ENCODE results near the gene CCNB1.
"Not testable (repeated sequence)": the region's sequence is repeated elsewhere in the genome, so short reads cannot be mapped to it uniquely, and the experiment has no call there.

CCNB1 gene

DNA sequence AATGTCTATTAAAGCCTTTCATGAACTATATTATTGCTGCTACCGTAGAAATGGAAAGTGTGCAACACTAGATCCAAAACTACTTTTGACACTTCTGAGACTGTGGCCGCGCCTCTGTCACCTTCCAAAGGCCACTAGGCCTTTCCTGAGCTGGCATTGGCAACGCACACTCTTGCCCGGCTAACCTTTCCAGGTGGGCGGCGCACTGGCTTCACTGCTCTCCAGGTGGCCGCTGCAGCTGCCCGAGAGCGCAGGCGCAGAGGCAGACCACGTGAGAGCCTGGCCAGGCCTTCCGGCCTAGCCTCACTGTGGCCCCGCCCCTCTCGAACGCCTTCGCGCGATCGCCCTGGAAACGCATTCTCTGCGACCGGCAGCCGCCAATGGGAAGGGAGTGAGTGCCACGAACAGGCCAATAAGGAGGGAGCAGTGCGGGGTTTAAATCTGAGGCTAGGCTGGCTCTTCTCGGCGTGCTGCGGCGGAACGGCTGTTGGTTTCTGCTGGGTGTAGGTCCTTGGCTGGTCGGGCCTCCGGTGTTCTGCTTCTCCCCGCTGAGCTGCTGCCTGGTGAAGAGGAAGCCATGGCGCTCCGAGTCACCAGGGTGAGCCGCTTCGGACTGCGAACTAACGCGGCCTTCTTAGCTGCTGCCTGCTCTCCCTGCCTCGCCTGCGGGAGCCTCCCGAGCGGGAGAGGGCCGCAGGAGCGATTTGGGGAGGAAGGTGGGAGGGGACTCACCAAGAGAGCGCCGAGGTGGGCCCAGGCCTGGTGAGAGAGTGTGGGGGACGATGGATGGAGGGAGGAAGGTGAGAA lies at the start of gene CCNB1:
CCNB1 (plus strand) TSS at position 465 of the 807 bp plus-strand sequence; CDS start at position 578, 113 bp downstream.
- DNase-seq: peak; percentile 96 to 97

DNA sequence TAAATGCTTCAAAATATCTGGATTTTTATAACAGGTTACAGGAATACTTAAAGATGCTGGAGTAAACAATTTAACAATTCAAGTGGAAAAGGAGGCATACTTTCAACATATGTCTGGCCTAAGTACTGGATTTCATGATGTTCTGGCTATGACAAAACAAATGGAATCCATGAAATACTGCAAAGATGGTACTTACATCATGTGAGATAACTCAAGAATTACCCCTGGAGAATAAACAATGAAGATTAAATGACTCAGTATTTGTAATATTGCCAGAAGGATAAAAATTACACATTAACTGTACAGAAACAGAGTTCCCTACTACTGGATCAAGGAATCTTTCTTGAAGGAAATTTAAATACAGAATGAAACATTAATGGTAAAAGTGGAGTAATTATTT lies 37.5 kb upstream of the CCNB1 start:
- DNase-seq: no peak

DNA sequence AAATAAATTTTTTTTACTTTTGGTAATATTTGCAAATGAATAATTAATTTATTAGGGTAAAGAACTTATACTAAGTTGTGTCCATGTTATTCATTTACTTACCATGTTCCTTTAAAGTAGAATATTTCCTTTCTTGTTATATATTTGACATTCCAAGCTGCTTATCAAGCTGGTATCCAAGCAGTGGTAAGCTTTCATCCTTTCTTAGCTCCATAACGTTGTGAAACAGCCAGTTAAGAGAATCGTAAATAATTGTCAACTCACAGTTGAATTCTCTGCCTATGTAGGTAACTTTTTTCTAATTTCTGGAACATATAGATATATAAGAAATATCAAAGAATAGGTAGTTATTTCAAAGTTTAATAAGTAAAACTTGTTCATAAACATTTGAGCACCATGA lies 36.7 kb upstream of the CCNB1 start:
- DNase-seq: no peak

DNA sequence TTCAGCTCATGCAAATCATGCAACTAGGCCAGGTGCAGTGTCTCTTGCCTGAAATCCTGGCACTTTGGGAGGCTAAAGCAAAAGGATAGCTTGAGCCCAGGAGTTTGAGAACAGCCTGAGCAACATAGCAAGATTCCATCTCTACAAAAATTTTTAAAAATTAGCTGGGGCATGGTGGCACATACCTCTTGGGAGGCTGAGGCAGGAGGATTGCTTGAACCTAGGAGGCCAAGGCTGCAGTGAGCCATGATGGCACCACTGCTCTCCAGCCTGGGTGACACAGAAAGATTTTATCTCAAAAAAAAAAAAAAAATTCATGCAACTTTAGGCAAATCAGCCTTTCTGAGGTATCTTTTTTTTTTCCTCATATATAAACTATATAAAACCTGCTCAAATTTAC lies 35.6 kb upstream of the CCNB1 start:
- no peak for DNase-seq

DNA sequence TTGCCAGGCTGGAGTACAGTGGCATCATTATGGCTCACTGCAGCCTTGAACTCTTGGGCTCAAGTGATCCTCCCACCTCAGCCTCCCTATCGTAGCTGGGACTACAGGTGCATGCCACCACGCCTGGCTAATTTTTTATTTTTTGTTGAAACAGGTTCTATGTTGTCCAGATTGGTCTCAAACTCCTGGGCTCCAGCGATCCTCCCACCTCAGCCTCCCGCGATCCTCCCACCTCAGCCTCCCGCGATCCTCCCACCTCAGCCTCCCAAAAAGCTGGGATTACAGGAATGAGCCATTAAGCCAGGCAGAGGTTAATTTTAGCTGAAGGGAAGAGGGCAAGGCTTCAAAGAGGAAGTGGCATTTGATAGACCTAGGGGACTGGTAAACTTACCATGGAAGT lies 32.8 kb upstream of the CCNB1 start:
- no peak for DNase-seq

DNA sequence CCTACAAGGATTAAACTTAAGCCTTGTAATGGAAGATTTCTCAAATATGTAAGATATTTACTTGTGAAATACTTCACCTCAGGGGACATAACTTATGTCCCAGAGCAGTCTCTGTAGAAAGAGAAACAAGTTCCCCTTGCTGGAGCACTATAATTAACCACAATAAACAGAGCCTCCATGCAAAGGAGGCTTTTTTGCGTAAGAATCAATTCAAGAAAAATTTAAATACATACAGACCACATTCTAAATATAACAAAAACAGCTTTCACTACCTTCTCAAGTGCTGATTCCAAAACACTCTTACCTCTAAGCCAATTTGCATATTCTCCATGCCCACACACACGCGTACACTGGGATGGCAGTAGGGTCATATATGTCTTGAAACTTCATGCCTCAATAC lies 30.7 kb upstream of the CCNB1 start:
- DNase-seq: no peak

DNA sequence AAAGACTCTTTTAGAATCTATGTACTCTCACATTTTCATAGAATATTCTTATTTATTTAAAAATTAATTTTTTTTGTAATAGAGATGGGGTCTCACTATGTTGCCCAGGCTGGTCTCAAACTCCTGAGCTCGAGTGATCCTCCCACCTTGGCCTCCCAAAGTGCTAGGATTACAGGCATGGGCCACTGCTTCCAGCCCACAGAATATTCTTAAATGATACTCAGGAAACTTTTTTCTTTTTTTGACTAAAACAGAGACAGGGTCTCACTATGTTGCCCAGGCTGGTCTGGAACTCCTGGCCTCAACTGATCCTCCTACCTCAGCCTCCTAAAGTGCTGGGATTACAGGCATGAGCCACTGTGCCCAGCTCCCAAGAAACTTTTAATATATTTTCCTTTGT lies 29.7 kb upstream of the CCNB1 start:
- DNase-seq: not testable (repeated sequence)

DNA sequence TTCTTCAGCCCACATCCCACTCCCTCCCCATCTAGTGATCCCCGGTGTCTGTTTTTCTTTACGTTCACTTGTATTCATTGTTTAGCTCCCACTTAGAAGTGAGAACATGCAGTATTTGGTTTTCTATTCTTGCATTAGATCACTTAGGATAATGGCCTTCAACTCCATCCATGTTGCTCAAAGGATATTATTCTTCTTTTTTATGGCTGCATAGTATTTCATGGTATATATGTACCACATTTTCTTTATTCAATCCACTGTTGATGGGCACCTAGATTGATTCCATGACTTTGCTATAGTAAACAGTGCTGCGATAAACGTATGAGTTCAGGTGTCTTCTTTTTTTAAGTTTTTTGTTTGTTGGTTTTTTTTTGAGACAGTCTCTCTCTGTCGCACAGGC lies 29.1 kb upstream of the CCNB1 start:
- no peak for DNase-seq

DNA sequence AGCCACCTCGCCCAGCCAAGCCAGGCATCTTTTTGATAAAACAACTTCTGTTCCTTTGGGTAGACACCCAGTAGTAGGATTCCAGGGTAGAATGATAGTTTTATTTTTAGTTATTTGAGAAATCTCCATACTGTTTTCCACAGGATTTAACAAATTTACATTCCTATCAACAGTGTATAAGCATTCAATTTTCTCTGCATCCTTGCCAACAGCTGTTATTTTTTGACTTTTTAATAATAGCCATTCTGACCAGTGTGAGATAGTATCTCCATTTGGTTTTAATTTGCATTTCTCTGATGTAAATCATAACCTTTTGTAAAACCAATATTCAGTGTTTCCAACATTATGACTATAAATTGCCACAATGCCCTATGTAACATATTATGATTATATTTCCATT lies 28.2 kb upstream of the CCNB1 start:
- DNase-seq: no peak

DNA sequence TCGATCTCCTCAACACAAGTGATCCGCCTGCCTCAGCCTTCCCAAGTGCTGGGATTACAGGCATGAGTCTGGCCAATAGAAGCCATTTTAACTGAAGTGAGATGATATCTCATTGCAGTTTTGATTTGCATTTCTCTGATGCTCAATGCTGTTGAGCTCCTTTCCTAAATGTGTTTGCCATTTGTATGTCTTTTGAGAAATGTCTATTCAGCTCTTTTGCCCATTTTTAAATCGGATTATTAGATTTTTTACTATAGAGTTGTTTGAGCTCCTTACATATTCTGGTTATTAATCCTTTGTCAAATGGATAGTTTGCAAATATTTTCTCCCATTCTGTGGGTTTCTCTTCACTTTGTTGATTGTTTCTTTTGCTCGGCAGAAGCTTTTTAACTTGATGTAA lies 26.7 kb upstream of the CCNB1 start:
- not testable (repeated sequence) for DNase-seq

DNA sequence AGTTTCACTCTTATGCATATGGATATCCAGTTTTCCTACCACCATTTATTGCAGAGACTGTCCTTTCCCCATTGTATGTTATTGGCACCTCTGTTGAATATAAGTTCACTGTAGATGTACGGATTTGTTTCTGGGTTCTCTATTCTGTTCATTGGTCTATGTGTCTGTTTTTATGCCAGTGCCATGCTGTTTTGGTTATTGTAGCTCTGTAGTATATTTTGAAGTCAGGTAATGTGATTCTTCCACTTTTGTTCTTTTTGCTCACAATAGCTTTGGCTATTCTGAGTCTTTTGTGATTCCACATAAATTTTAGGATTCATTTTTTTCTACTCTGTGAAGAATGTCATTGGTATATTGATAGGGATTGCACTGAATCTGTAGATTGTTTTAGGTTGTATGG lies 26.1 kb upstream of the CCNB1 start:
- no peak for DNase-seq

DNA sequence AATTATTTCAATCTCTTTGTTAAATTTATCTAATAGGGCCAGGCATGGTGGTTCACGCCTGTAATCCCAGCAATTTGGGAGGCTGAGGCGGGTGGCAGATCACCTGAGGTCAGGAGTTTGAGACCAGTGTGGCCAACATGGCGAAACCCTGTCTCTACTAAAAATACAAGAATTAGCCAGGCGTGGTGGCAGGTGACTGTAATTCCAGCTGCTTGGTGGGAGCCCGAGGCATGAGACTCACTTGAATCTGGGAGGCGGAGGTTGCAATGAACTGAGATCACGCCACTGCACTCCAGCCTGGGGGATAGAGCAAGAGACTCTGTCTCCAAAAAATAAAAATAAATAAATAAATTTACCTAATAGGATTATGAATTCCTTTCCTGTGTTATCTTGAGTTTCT lies 18.4 kb upstream of the CCNB1 start:
- not testable (repeated sequence) for DNase-seq

DNA sequence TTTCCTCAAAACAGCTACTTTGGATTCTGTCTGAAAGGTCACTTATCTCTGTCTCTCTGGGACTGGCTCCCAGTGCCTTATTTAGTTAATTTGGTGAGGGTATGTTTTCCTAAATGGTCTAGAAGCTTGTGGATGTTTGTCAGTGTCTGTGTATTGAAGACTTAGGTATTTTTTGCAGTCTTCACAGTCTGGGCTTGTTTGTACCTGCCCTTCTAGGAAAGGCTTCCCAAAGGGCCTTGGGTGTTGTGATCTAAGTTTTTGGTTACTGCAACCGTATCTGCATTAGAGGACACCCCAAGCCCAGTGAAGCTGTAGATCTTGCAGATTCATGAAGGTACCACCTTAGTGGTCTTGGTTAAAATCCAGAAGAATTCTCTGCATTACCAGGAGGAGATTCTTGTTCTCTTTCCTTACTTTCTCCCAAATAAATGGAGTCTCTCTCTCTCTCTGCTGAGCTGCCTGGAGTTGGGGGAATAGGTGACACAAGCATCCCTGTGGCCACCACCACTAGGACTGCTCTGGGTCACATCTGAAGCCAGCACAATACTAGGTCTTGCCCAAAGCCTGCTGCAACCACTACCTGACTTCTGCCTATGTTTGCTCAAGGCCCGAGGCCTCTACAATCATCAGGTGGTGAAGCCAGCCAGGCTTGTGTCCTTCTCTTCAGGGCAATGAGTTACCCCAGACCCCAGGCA lies 17.8 kb upstream of the CCNB1 start:
- no peak for DNase-seq

DNA sequence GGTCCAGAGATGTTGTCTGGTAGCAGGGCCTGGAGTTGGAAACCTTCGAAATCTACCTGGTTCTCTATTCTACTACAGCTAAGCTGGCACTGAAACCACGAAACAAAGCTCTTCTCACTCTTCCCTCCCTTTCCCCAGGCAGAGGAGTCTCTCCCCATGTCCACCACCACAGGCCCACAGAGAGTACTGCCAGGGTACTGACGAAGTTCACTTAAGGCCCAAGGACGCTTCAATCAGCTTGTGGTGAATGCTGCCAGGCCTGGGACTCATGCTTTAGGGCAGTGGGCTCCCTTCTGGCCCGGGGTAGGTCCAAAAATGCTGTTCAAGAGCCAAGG lies 17.3 kb upstream of the CCNB1 start:
- no peak for DNase-seq

DNA sequence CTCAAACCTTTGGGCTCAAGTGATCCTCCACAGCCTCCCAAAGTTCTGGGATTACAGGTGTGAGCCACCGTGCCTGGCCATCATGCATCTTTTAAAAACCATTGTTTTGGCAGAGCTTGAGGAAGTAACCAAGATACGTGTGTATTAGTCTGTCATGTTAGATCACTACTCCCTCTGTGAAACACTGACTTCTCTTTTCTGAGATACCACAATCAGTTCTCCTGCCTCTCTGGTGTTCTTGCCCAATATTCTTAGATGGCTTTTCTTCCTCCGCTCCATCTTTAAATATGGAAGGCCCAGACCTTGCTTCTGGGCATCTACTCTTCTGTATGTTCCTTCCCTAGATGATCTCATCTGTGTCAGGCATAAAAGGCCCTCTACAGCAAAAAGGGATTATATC lies 14.2 kb upstream of the CCNB1 start:
- DNase-seq: no peak

DNA sequence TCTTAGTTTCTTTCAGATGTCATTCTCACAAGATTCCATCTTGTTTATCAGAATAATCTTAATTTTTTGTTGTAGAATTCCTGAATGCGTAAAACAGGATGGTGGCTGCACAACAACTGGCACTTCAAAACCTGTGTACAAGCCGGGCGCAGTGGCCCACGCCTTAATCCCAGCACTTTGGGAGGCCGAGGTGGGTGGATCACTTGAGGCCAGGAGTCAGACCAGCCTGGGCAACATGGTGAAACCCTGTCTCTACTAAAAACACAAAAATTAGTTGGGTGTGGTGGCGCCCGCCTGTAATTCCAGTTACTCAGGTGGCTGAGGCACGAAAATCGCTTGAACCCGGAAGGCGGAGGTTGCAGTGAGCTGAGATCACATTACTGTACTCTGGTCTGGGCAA lies 10.5 kb upstream of the CCNB1 start:
- DNase-seq: no peak

DNA sequence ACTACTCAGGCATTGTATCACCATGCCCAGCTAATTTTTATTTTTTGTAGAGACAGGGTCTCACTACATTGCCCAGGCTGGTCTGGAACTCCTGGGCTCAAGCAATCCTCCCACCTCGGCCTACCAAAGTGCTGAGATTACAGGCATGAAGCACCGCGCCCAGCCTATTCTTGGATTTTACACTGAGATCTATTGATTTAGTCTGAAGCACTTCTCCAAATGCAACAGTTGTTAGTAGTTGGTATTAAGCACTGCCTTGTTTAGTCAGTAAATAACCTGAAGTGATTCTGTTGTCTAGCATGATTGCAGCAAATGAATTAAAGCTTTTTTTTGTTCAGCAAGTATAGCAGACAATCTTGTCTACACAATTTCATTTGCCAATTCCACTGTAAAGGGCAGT lies 8.9 kb upstream of the CCNB1 start:
- DNase-seq: no peak

DNA sequence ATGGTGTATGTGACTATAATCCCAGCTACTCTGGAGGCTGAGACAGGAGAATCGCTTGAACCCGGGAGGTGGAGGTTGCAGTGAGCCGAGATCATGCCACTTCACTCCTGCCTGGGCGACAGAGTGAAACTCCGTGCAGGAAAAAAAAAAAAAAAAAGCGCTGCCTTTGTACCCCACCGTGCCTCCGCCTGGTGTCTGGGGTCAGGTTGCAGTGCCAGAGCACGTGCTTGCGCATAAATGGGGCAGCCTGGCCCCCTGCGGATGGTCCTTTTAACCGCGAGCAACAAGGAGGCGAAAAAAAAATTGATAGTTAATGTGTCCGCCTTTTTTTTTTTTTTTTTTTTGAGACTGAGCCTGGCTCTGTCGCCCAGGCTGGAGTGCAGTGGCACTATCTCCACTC lies 6.3 kb upstream of the CCNB1 start:
- DNase-seq: no peak

DNA sequence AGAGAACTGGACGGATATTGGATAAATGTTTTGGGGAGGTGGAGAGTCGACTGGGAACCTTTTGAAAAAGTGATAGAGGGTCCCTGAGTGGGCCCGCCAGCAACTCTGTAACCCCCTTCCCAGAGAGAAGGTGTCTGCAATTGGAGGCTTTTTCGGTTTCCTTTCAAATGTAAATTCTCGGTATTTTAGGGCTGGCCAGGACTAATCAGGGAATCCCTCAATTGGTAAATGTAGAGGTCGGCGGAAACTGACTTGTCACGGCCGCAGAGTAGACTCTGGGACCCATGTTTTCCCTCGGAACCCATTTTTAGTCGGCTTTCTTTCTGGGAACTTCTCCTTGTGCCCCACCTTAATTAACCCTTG lies 524 bp downstream of the CCNB1 start:
- no peak for DNase-seq

DNA sequence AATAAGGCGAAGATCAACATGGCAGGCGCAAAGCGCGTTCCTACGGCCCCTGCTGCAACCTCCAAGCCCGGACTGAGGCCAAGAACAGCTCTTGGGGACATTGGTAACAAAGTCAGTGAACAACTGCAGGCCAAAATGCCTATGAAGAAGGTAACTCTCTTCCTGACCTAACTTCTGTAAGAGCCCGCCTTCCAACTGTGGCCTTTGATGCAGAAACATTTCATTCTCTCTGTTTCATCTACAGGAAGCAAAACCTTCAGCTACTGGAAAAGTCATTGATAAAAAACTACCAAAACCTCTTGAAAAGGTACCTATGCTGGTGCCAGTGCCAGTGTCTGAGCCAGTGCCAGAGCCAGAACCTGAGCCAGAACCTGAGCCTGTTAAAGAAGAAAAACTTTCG lies 979 bp downstream of the CCNB1 start:
- no peak for DNase-seq

DNA sequence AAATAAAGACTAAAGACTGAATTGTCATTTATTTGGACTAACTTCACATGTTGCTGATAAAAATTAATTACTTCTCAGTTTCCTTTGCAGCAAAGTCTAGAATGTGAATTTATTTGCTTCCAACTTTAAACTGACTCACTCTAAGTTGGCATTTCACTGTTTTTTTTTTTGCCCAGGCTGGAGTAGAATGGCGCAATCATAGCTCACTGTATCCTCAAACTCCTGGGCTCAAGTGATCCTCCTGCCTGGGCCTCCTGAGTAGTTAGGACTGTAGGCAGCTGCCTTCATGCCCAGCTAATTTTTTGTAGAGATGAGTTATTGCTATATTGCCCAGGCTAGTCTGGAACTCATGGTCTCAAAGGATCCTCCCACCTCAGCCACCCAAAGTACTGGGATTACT lies 3.5 kb downstream of the CCNB1 start:
- DNase-seq: no peak

DNA sequence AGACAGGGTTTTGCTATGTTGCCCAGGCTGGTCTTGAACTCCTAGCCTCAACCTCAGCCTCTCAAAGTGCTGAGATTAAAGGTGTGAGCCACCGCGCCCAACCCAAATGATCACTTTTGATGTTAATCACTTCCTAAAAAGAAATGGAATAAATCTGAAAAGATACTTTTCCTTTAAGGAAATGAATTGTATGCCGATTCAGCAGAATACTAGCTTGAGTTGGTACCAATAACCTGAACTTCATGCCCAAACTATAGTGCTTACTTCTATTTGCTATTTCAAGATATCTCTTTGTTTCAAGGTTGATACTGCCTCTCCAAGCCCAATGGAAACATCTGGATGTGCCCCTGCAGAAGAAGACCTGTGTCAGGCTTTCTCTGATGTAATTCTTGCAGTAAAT lies 4.0 kb downstream of the CCNB1 start:
- DNase-seq: no peak

DNA sequence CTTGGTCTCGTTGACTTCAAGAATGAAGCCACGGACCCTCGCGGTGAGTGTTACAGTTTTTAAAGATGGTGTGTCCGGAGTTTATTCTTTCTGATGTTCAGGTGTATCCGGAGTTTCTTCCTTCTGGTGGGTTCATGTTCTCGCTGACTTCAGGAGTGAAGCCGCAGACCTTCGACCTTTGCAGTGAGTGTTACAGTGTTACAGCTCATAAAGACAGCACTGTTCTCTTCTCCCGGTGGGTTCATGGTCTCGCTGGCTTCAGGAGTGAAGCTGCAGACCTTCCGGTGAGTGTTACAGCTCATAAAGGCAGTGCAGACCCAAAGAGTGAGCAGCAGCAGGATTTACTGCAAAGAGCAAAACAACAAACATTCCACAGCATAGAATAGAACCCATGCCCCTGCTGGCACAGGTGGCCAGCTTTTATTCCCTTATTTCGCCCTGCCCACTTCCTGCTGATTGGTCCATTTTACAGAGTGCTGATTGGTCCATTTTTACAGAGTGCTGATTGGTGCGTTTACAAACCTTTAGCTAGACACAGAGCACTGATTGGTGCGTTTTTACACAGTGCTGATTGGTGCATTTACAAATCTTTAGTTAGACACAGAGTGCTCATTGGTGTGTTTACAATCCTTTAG lies 14.8 kb downstream of the CCNB1 start:
- not testable (repeated sequence) for DNase-seq

DNA sequence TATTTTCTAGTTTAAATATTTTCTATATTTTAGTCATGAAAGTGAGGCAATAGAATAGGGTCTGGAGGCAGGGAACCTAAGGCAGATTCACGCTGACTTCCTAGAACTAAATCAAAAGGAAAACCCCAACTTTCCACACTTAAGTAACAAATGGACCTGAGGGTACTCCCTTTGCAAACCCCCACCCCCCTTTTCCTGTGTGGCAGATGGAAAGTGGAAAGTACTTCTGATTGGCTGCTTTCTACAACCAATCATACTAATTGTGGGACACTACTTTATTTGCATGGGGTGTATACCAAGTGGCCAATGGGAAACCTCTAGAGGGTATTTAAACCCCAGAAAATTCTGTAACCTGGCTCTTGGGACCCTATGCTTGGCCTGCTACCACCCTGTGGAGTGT lies 17.7 kb downstream of the CCNB1 start:
- DNase-seq: no peak
